Measurements from ENCODE around the gene TULP3.
"Not testable (repeated sequence)": the region's sequence is repeated elsewhere in the genome, so short reads cannot be mapped to it uniquely, and the experiment has no call there.

The TULP3 gene

GRCh38 chr12:2890388-2891239 lies at the start of gene TULP3:
Gene TULP3, plus strand, starts transcription at chr12:2890891. Its CDS starts 57 bp downstream, at chr12:2890948.
- peak; percentile 98 for DNase-seq

- no peak for DNase-seq
Observed at GRCh38 chr12:2841056-2841650, 49.5 kb upstream of the TULP3 start.

- DNase-seq = no peak
Observed at GRCh38 chr12:2842948-2843347, 47.7 kb upstream of the TULP3 start.

- DNase-seq = peak; percentile 45
Observed at GRCh38 chr12:2844786-2845185, 45.9 kb upstream of the TULP3 start.

GRCh38 chr12:2845280-2845679 lies 45.4 kb upstream of the TULP3 start:
- peak; percentile 88 for DNase-seq

- DNase-seq = no peak
Observed at GRCh38 chr12:2851931-2852330, 38.8 kb upstream of the TULP3 start.

GRCh38 chr12:2853626-2854025 lies 37.1 kb upstream of the TULP3 start:
- DNase-seq = peak; percentile 80

- no peak for DNase-seq
Observed at GRCh38 chr12:2854669-2855453, 35.8 kb upstream of the TULP3 start.

- DNase-seq = no peak
Observed at GRCh38 chr12:2855546-2855945, 35.1 kb upstream of the TULP3 start.

- DNase-seq = no peak
Observed at GRCh38 chr12:2856051-2856450, 34.6 kb upstream of the TULP3 start.

GRCh38 chr12:2857021-2857431 lies 33.7 kb upstream of the TULP3 start, which contains the start of gene TEX52:
Gene TEX52, minus strand, starts transcription at chr12:2857039. Its CDS starts 13 bp downstream, at chr12:2857026.
- DNase-seq = no peak

GRCh38 chr12:2857576-2857975 lies 33.1 kb upstream of the TULP3 start:
- DNase-seq = no peak

- DNase-seq = no peak
Observed at GRCh38 chr12:2858334-2858733, 32.4 kb upstream of the TULP3 start.

- no peak for DNase-seq
Observed at GRCh38 chr12:2858944-2859421, 31.7 kb upstream of the TULP3 start.

GRCh38 chr12:2860170-2860569 lies 30.5 kb upstream of the TULP3 start:
- DNase-seq = no peak

GRCh38 chr12:2862876-2863275 lies 27.8 kb upstream of the TULP3 start:
- DNase-seq = no peak

- DNase-seq = not testable (repeated sequence)
Observed at GRCh38 chr12:2863402-2863801, 27.3 kb upstream of the TULP3 start.

GRCh38 chr12:2864198-2864597 lies 26.5 kb upstream of the TULP3 start:
- DNase-seq = no peak

- not testable (repeated sequence) for DNase-seq
Observed at GRCh38 chr12:2868986-2869632, 21.6 kb upstream of the TULP3 start.

GRCh38 chr12:2876431-2877046 lies 14.2 kb upstream of the TULP3 start:
- peak; percentile 33 for DNase-seq

GRCh38 chr12:2877047-2877952 lies 13.4 kb upstream of the TULP3 start, which contains the start of the genes FOXM1 and RHNO1:
Gene FOXM1, minus strand, starts transcription at chr12:2877174. Its CDS starts 2,696 bp downstream, at chr12:2874478.
Gene RHNO1, plus strand, starts transcription at chr12:2877223. Its CDS starts 8,144 bp downstream, at chr12:2885367.
- DNase-seq = peak; percentile 87

All from fibroblast of skin of right quadriceps (primary cell).